Body of pancreas (tissue), 4 donors: ENCODE results near the gene EIF2AK2. TPM values are rescaled to one million over a fixed set of nuclear protein-coding genes. Genes with fewer than 3 reads are reported as not detected.

Experiments used
- ATAC-seq: fragments of 150-250 bp; one replicate; pipeline ENCODE4 v1.9.1; 2016
- DNase-seq, 4 donors: peaks; one replicate each; pipeline ENCODE4 v3.0.0-alpha.2; 2019
- H3K27ac ChIP-seq, 4 donors: fragments of 200-600 bp; sonication (generic); 1 replicate in 3 of 4; 2 replicates in 1 of 4; pipeline versions ENCODE4 v1.5.1 to v1.6.1; 2016 to 2019; ENCODE audit warnings: mild to moderate bottlenecking in 1 of 4, mixed read lengths in 1 of 4, moderate library complexity in 1 of 4
- H3K27me3 ChIP-seq, 2 donors: fragments of 200-600 bp; sonication (generic); one replicate each; pipeline ENCODE4 v1.6.0; 2016; ENCODE audit warnings: mild to moderate bottlenecking in 1 of 2
- H3K36me3 ChIP-seq, 2 donors: fragments of 200-600 bp; sonication (generic); replicated peaks in 1 of 2; 2 replicates each; pipeline ENCODE4 v1.5.1; 2016; ENCODE audit warnings: low read depth in 2 of 2; ENCODE audit not compliant: insufficient read depth in 1 of 2
- H3K4me1 ChIP-seq: fragments of 200-600 bp; sonication (generic); one replicate; pipeline ENCODE4 v1.6.0; 2016
- H3K4me3 ChIP-seq, 2 donors: fragments of 200-600 bp; sonication (generic); 1 replicate in 1 of 2; 2 replicates in 1 of 2; pipeline ENCODE4 v1.5.1; 2016 to 2019
- H3K9me3 ChIP-seq, 3 donors: fragments of 200-600 bp; sonication (generic); 1 replicate in 2 of 3; 2 replicates in 1 of 3; pipeline ENCODE4 v1.5.1; 2016
- CTCF ChIP-seq, 7 experiments: fragments of 450-650 bp in 4 of 7; fragments of 200-600 bp in 3 of 7; sonication (generic) in 3 of 7; IDR thresholded peaks; one replicate each; pipeline ENCODE4 v1.5.1; 2016 to 2019; ENCODE audit warnings: antibody characterized with exemption in 7 of 7
- POLR2A ChIP-seq, 3 donors: fragments of 450-650 bp; IDR thresholded peaks; one replicate each; pipeline ENCODE4 v1.6.1; 2016; ENCODE audit warnings: antibody characterized with exemption in 3 of 3, mild to moderate bottlenecking in 2 of 3
- WGBS, 2 donors: methylation state at CpG; one replicate each; pipeline ENCODE4 v1.1.5; 2017; 5-methylcytosine and 5-hydroxymethylcytosine counted together
- intact Hi-C: fragments of 100-400 bp; cut with DNase I; formaldehyde crosslinking; loops from one replicate; pipeline ENCODE4 v1.15.1; 2023
- total RNA-seq, 2 donors: library from RNA; depleted of rRNA; stranded (reverse); fragments of >200 nt; gene quantifications; one replicate each; pipeline ENCODE4 v1.1.0, GENCODE V29; 2016

Gene EIF2AK2
- total RNA-seq, 2 donors from 2014 or later: 18.9 to 39.9 TPM

- intact Hi-C loops: no loop called here
- H3K36me3 ChIP-seq: peaks cover 0 to 2% of the 10 kb centered on the region in 2 donors
- no peak overlapping the region for H3K27ac ChIP-seq
- 94 to 98% methylated on average over 2 of the region's 2 CpGs for WGBS, 2 donors
- H3K9me3 ChIP-seq: no peaks in the 10 kb centered on the region
- H3K27me3 ChIP-seq: no peaks in the 10 kb centered on the region
- TF ChIP-seq POLR2A (IDR thresholded peaks at IDR 0.05): no peak
- no peak for TF ChIP-seq CTCF (IDR thresholded peaks at IDR 0.05)
- no peak for DNase-seq
- no peaks in the 10 kb centered on the region for H3K4me1 ChIP-seq
- ATAC-seq: no peak
- H3K4me3 ChIP-seq: no peak overlapping the region
These were observed 31.4 kb downstream of the EIF2AK2 start for GRCh38 chr2:37125416-37125815.

GRCh38 chr2:37119157-37119556 is 37.6 kb downstream of the EIF2AK2 start:
- Histone ChIP-seq H3K27me3 (no peaks in the 10 kb centered on the region), H3K36me3 (peaks cover 0 to 5% of the 10 kb centered on the region in 2 donors), H3K27ac (no peak overlapping the region), H3K4me1 (no peaks in the 10 kb centered on the region), H3K9me3 (no peaks in the 10 kb centered on the region), H3K4me3 (no peak overlapping the region)
- DNase-seq: no peak
- ATAC-seq: no peak
- intact Hi-C loops: no loop called here
- 92 to 96% methylated on average over 5 of the region's 5 CpGs for WGBS, 2 donors
- TF ChIP-seq POLR2A (IDR thresholded peaks at IDR 0.05) (no peak), CTCF (IDR thresholded peaks at IDR 0.05) (no peak)

GRCh38 chr2:37117566-37117965 is 39.2 kb downstream of the EIF2AK2 start:
- Histone ChIP-seq H3K27ac (no peak overlapping the region), H3K4me3 (no peak overlapping the region), H3K27me3 (no peaks in the 10 kb centered on the region), H3K9me3 (no peaks in the 10 kb centered on the region), H3K4me1 (no peaks in the 10 kb centered on the region), H3K36me3 (peaks cover 0 to 3% of the 10 kb centered on the region in 2 donors)
- intact Hi-C loops: no loop called here
- ATAC-seq (no peak), DNase-seq (no peak)
- no peak for TF ChIP-seq POLR2A (IDR thresholded peaks at IDR 0.05)
- no peak for TF ChIP-seq CTCF (IDR thresholded peaks at IDR 0.05)
- 87 to 100% methylated on average over 1 of the region's 1 CpG for WGBS, 2 donors

- ATAC-seq (no peak), DNase-seq (no peak)
- TF ChIP-seq CTCF (IDR thresholded peaks at IDR 0.05) (no peak), POLR2A (IDR thresholded peaks at IDR 0.05) (no peak)
- no peaks in the 10 kb centered on the region for H3K9me3 ChIP-seq
- intact Hi-C loops: no loop called here
- H3K27me3 ChIP-seq: no peaks in the 10 kb centered on the region
- H3K27ac ChIP-seq: no peak overlapping the region
- H3K36me3 ChIP-seq: peaks cover 0 to 9% of the 10 kb centered on the region in 2 donors
- H3K4me3 ChIP-seq: no peak overlapping the region
- WGBS, 2 donors: 72 to 100% methylated on average over 2 of the region's 2 CpGs
- H3K4me1 ChIP-seq: no peaks in the 10 kb centered on the region
These were observed 44.8 kb downstream of the EIF2AK2 start for GRCh38 chr2:37111958-37112357.
